Neural cell (in vitro differentiated cells): ENCODE results near the gene NDUFB8. TPM values are rescaled to one million over a fixed set of nuclear protein-coding genes. Genes with fewer than 3 reads are reported as not detected.

ENCODE experiments used
- H2AFZ ChIP-seq: fragments of 200-600, 300-800 bp; sonication (generic), shearing (Covaris generic); 2 replicates; pipeline ENCODE4 v1.6.0; 2014; ENCODE audit warnings: low read depth, mild to moderate bottlenecking, antibody characterized with exemption, low read length, moderate library complexity
- H3F3A ChIP-seq: fragments of 200-600 bp; shearing (Covaris generic); 2 replicates; pipeline ENCODE4 v1.6.1; 2016; ENCODE audit warnings: mild to moderate bottlenecking, moderate library complexity, mixed read lengths, antibody characterized with exemption, low read length; ENCODE audit not compliant: insufficient read depth, poor library complexity, severe bottlenecking
- H3K27ac ChIP-seq: fragments of 200-600, 300-800 bp; sonication (generic), shearing (Covaris generic); 2 replicates; pipeline ENCODE4 v1.5.1; 2014; ENCODE audit warnings: mild to moderate bottlenecking, low read length, moderate library complexity
- H3K27me3 ChIP-seq: fragments of 300-800, 200-600 bp; sonication (generic), shearing (Covaris generic); 2 replicates; pipeline ENCODE4 v1.6.0; 2014; ENCODE audit warnings: mild to moderate bottlenecking, low read depth, low read length, moderate library complexity; ENCODE audit not compliant: insufficient read depth
- H3K36me3 ChIP-seq: fragments of 300-800, 200-600 bp; sonication (generic), shearing (Covaris generic); 2 replicates; pipeline ENCODE4 v1.5.1; 2014; ENCODE audit warnings: mild to moderate bottlenecking, antibody characterized with exemption, low read length, moderate library complexity; ENCODE audit not compliant: insufficient read depth
- H3K4me2 ChIP-seq: fragments of 300-800, 200-600 bp; sonication (generic), shearing (Covaris generic); 2 replicates; pipeline ENCODE4 v1.6.0; 2014; ENCODE audit warnings: mild to moderate bottlenecking, low read length
- H3K4me3 ChIP-seq: fragments of 300-800, 200-600 bp; sonication (generic), shearing (Covaris generic); 2 replicates; pipeline ENCODE4 v1.5.1; 2014; ENCODE audit warnings: mild to moderate bottlenecking, low read length, moderate library complexity
- H3K79me2 ChIP-seq: fragments of 200-600 bp; shearing (Covaris generic); replicated peaks from 2 replicates; pipeline ENCODE4 v1.6.0; 2014; ENCODE audit warnings: mild to moderate bottlenecking, low read length, moderate library complexity; ENCODE audit not compliant: insufficient read depth
- H3K9ac ChIP-seq: fragments of 300-800, 200-600 bp; sonication (generic), shearing (Covaris generic); 2 replicates; pipeline ENCODE4 v1.6.1; 2016; ENCODE audit warnings: mild to moderate bottlenecking, low read length, mixed read lengths
- H3K9me2 ChIP-seq: fragments of 200-600 bp; shearing (Covaris generic); 2 replicates; pipeline ENCODE4 v1.6.1; 2016; ENCODE audit warnings: mild to moderate bottlenecking, low read length, mixed read lengths; ENCODE audit not compliant: insufficient read depth
- H3K9me3 ChIP-seq: fragments of 200-600, 300-800 bp; sonication (generic), shearing (Covaris generic); 2 replicates; pipeline ENCODE4 v1.6.1; 2016; ENCODE audit warnings: mild to moderate bottlenecking, mixed run types, low read length, moderate library complexity, mixed read lengths
- H4K20me1 ChIP-seq: fragments of 200-600 bp; shearing (Covaris generic); 2 replicates; pipeline ENCODE4 v1.6.1; 2016; ENCODE audit warnings: mild to moderate bottlenecking, mixed run types; ENCODE audit not compliant: insufficient read depth
- EP300 ChIP-seq: fragments of 450-650 bp; conservative IDR thresholded peaks from 2 replicates; pipeline ENCODE4 v1.6.1; 2014; ENCODE audit warnings: antibody characterized with exemption, mild to moderate bottlenecking, moderate library complexity; ENCODE audit not compliant: poor library complexity, severe bottlenecking
- EZH2 ChIP-seq: fragments of 200-600, 300-800 bp; shearing (Covaris generic), sonication (generic); IDR thresholded peaks from 2 replicates; pipeline ENCODE4 v1.6.1; 2014; ENCODE audit warnings: antibody characterized with exemption, low read length, borderline replicate concordance, mild to moderate bottlenecking; ENCODE audit not compliant: insufficient read depth, poor library complexity, severe bottlenecking
- MXI1 ChIP-seq: fragments of 450-650 bp; conservative IDR thresholded peaks from 2 replicates; pipeline ENCODE4 v1.6.1; 2014; ENCODE audit warnings: antibody characterized with exemption, mild to moderate bottlenecking; ENCODE audit not compliant: poor library complexity, severe bottlenecking
- POLR2AphosphoS5 ChIP-seq: IDR thresholded peaks from 2 replicates; pipeline ENCODE4 v1.6.1; 2012
- RAD21 ChIP-seq: fragments of 450-650 bp; conservative IDR thresholded peaks from 2 replicates; pipeline ENCODE4 v1.6.1; 2014; ENCODE audit warnings: antibody characterized with exemption, mild to moderate bottlenecking, moderate library complexity
- SMC3 ChIP-seq: fragments of 450-650 bp; conservative IDR thresholded peaks from 2 replicates; pipeline ENCODE4 v1.6.1; 2014; ENCODE audit warnings: antibody characterized with exemption, mild to moderate bottlenecking, moderate library complexity; ENCODE audit not compliant: poor library complexity
- TAF1 ChIP-seq: IDR thresholded peaks from 2 replicates; pipeline ENCODE4 v1.6.1; 2012; ENCODE audit warnings: low read depth
- polyA plus RNA-seq: library from polyadenylated mRNA; depleted of rRNA; stranded (reverse); fragments of >200 nt; gene quantifications from 2 replicates; pipeline ENCODE4 v1.2.3, GENCODE V29; 2014
- TF ChIP-seq, protein P1 (sequence below): fragments of 450-650 bp; IDR thresholded peaks from 2 replicates; pipeline ENCODE4 v1.5.1; 2014; ENCODE audit warnings: antibody characterized with exemption, mild to moderate bottlenecking, moderate library complexity; ENCODE audit not compliant: poor library complexity, severe bottlenecking
- TF ChIP-seq, protein P2 (sequence below): IDR thresholded peaks from 2 replicates; pipeline ENCODE4 v1.6.1; 2012; ENCODE audit warnings: borderline replicate concordance

Gene NDUFB8
- polyA plus RNA-seq, 1 donor from 2014 or later: 407 TPM

DNA sequence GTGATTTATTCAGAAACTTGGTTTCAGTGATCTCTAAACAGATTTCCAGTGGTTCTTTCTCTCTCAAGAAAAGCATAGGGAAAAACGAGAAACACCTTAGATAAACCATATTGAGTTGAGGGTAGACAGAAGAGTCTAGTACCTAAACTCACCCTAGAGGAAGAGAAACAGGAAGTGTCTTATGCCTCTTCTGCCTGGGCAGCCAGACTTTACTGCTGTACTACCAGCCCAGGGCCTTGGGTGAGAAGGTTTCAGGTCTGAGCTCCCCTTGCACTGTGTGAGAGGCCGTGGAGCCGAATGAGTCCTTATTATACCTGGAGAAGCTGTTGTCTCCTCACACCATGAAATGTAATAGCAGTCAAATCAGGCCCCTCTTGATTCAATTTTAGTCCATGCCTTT is 24.3 kb upstream of the NDUFB8 start:
- no peaks in the 10 kb centered on the region for H3F3A ChIP-seq
- no peaks in the 10 kb centered on the region for H3K9me3 ChIP-seq
- H3K79me2 ChIP-seq: no peaks in the 10 kb centered on the region
- H3K27ac ChIP-seq: no peak overlapping the region
- no peaks in the 10 kb centered on the region for H4K20me1 ChIP-seq
- no peaks in the 10 kb centered on the region for H3K36me3 ChIP-seq
- H3K9ac ChIP-seq: no peak overlapping the region
- H3K4me3 ChIP-seq: no peak overlapping the region
- H3K4me2 ChIP-seq: no peak overlapping the region
- H2AFZ ChIP-seq: no peak overlapping the region
- TF ChIP-seq MXI1: no peak
- TF ChIP-seq, protein P1, sequence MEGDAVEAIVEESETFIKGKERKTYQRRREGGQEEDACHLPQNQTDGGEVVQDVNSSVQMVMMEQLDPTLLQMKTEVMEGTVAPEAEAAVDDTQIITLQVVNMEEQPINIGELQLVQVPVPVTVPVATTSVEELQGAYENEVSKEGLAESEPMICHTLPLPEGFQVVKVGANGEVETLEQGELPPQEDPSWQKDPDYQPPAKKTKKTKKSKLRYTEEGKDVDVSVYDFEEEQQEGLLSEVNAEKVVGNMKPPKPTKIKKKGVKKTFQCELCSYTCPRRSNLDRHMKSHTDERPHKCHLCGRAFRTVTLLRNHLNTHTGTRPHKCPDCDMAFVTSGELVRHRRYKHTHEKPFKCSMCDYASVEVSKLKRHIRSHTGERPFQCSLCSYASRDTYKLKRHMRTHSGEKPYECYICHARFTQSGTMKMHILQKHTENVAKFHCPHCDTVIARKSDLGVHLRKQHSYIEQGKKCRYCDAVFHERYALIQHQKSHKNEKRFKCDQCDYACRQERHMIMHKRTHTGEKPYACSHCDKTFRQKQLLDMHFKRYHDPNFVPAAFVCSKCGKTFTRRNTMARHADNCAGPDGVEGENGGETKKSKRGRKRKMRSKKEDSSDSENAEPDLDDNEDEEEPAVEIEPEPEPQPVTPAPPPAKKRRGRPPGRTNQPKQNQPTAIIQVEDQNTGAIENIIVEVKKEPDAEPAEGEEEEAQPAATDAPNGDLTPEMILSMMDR: no peak
- TF ChIP-seq EZH2: no peak
- TF ChIP-seq POLR2AphosphoS5: no peak
- no peak for TF ChIP-seq EP300
- no peak for TF ChIP-seq RAD21
- TF ChIP-seq TAF1: no peak
- no peaks in the 10 kb centered on the region for H3K9me2 ChIP-seq
- no peaks in the 10 kb centered on the region for H3K27me3 ChIP-seq

DNA sequence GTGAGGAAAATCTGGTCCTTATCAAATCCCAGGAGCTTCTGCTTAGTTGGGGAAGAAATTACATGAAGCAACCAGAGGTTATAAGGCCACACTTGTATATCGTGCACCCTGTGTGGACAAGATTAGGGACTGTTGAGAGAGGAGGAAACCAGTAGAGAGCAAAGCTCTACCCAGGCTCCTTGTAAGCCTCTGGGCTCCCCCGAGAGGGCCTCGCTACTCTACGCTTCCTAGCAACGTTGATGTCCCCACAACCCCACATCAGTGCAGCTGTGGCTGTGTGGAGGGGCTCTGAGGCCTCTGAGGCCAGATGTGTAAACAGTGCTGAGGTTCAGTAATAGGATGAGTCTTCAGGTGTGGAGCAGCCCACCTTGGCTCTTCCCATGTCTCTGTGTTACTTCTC is 22.1 kb upstream of the NDUFB8 start:
- Histone ChIP-seq H4K20me1 (no peaks in the 10 kb centered on the region), H3K9me2 (no peaks in the 10 kb centered on the region), H3K4me3 (no peak overlapping the region), H3K36me3 (no peaks in the 10 kb centered on the region), H3K79me2 (no peaks in the 10 kb centered on the region), H3K4me2 (no peak overlapping the region), H3K27ac (no peak overlapping the region), H3F3A (no peaks in the 10 kb centered on the region), H3K9me3 (no peaks in the 10 kb centered on the region), H2AFZ (no peak overlapping the region), H3K9ac (no peak overlapping the region), H3K27me3 (no peaks in the 10 kb centered on the region)
- TF ChIP-seq, protein P2, sequence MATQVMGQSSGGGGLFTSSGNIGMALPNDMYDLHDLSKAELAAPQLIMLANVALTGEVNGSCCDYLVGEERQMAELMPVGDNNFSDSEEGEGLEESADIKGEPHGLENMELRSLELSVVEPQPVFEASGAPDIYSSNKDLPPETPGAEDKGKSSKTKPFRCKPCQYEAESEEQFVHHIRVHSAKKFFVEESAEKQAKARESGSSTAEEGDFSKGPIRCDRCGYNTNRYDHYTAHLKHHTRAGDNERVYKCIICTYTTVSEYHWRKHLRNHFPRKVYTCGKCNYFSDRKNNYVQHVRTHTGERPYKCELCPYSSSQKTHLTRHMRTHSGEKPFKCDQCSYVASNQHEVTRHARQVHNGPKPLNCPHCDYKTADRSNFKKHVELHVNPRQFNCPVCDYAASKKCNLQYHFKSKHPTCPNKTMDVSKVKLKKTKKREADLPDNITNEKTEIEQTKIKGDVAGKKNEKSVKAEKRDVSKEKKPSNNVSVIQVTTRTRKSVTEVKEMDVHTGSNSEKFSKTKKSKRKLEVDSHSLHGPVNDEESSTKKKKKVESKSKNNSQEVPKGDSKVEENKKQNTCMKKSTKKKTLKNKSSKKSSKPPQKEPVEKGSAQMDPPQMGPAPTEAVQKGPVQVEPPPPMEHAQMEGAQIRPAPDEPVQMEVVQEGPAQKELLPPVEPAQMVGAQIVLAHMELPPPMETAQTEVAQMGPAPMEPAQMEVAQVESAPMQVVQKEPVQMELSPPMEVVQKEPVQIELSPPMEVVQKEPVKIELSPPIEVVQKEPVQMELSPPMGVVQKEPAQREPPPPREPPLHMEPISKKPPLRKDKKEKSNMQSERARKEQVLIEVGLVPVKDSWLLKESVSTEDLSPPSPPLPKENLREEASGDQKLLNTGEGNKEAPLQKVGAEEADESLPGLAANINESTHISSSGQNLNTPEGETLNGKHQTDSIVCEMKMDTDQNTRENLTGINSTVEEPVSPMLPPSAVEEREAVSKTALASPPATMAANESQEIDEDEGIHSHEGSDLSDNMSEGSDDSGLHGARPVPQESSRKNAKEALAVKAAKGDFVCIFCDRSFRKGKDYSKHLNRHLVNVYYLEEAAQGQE: no peak
- TF ChIP-seq EP300 (no peak), MXI1 (no peak), RAD21 (no peak), SMC3 (no peak)

DNA sequence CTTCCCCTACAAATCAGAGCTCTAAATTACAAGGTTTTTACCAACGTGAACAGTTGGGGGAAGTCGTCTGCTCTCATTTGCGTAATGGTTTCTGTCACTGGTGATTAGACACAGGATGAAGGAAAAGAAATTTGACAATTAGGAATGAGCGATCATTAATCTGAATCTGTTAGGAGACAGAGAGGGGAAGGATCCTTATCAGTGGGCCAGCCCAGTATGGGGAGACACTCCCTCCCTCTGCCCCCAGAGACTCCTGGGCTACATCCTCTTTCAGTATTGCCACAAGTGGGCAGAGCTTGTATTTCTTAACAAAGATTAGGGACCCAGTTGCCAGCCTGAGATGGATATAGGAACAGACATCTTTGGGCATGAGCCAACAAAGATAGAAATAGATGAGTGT is 21.5 kb upstream of the NDUFB8 start:
- no peak overlapping the region for H3K4me2 ChIP-seq
- H3K27me3 ChIP-seq: no peaks in the 10 kb centered on the region
- TF ChIP-seq, protein P2: no peak
- TF ChIP-seq MXI1 (no peak), SMC3 (no peak), EP300 (no peak), EZH2 (no peak), RAD21 (no peak), TAF1 (no peak), POLR2AphosphoS5 (no peak)
- TF ChIP-seq, protein P1: no peak
- no peaks in the 10 kb centered on the region for H3K79me2 ChIP-seq
- no peak overlapping the region for H3K9ac ChIP-seq
- H3K27ac ChIP-seq: no peak overlapping the region
- H3K9me3 ChIP-seq: no peaks in the 10 kb centered on the region
- no peaks in the 10 kb centered on the region for H4K20me1 ChIP-seq
- no peak overlapping the region for H2AFZ ChIP-seq
- no peaks in the 10 kb centered on the region for H3K9me2 ChIP-seq
- no peaks in the 10 kb centered on the region for H3F3A ChIP-seq
- H3K4me3 ChIP-seq: no peak overlapping the region
- no peaks in the 10 kb centered on the region for H3K36me3 ChIP-seq
